Liver (tissue), 9 donors: ENCODE measurements around the gene RGR. TPM values are rescaled to one million over a fixed set of nuclear protein-coding genes. Genes with fewer than 3 reads are reported as not detected.

Experiments used
- DNase-seq: peaks from one replicate; pipeline ENCODE4 v3.0.0-alpha.2; 2017; ENCODE audit warnings: low spot score
- H3K27ac ChIP-seq, 2 donors: one replicate each; pipeline ENCODE4 v1.7.0; 2013; ENCODE audit warnings: inconsistent platforms in 2 of 2, low read length in 2 of 2, control low read depth in 1 of 2, low read depth in 1 of 2, mild to moderate bottlenecking in 1 of 2
- H3K27me3 ChIP-seq, 4 donors: one replicate each; pipeline versions ENCODE4 v1.6.1 to v1.7.0; 2013; ENCODE audit warnings: low read length in 3 of 4, inconsistent platforms in 1 of 4, mild to moderate bottlenecking in 1 of 4, moderate library complexity in 1 of 4; ENCODE audit not compliant: control insufficient read depth in 4 of 4, insufficient read depth in 4 of 4
- H3K36me3 ChIP-seq, 4 donors: one replicate each; pipeline versions ENCODE4 v1.6.1 to v1.7.0; 2013; ENCODE audit warnings: low read length in 3 of 4, mild to moderate bottlenecking in 3 of 4, low read depth in 1 of 4, moderate library complexity in 1 of 4; ENCODE audit not compliant: control insufficient read depth in 4 of 4, insufficient read depth in 3 of 4
- H3K4me1 ChIP-seq, 4 donors: one replicate each; pipeline versions ENCODE4 v1.6.1 to v1.7.0; 2013; ENCODE audit warnings: low read length in 3 of 4, mild to moderate bottlenecking in 3 of 4, moderate library complexity in 1 of 4; ENCODE audit not compliant: control insufficient read depth in 4 of 4, insufficient read depth in 4 of 4
- H3K4me3 ChIP-seq, 3 donors: one replicate each; pipeline versions ENCODE4 v1.6.1 to v1.7.0; 2013; ENCODE audit warnings: low read length in 3 of 3, control low read depth in 1 of 3, low read depth in 1 of 3, mild to moderate bottlenecking in 1 of 3
- H3K9ac ChIP-seq, 2 donors: one replicate each; pipeline ENCODE4 v1.7.0; 2013; ENCODE audit warnings: low read length in 2 of 2, mild to moderate bottlenecking in 2 of 2, moderate library complexity in 2 of 2, control low read depth in 1 of 2, low read depth in 1 of 2
- H3K9me3 ChIP-seq, 4 donors: one replicate each; pipeline versions ENCODE4 v1.6.1 to v1.7.0; 2013; ENCODE audit warnings: low read length in 3 of 4; ENCODE audit not compliant: control insufficient read depth in 4 of 4
- FOXA2 ChIP-seq: IDR thresholded peaks from 2 replicates; pipeline ENCODE4 v1.6.1; 2016; ENCODE audit warnings: antibody characterized with exemption
- NR2F2 ChIP-seq: IDR thresholded peaks from 2 replicates; pipeline ENCODE4 v1.6.1; 2016; ENCODE audit warnings: antibody characterized with exemption
- SP1 ChIP-seq: IDR thresholded peaks from 2 replicates; pipeline ENCODE4 v1.6.1; 2018; ENCODE audit warnings: antibody characterized with exemption, mild to moderate bottlenecking
- TAF1 ChIP-seq: conservative IDR thresholded peaks from 2 replicates; pipeline ENCODE4 v1.6.1; 2016; ENCODE audit warnings: antibody characterized with exemption, mild to moderate bottlenecking
- WGBS: extraction: QIAGEN DNeasy Blood & Tissue Kit; methylation state at CpG from one replicate; pipeline ENCODE4 v1.1.7; 2013; 5-methylcytosine and 5-hydroxymethylcytosine counted together
- polyA plus RNA-seq, 2 donors: library from polyadenylated mRNA; stranded (reverse) in 1 of 2; unstranded in 1 of 2; fragments of 200-250 nt in 1 of 2; fragments of >200 nt in 1 of 2; fragmentation: Nextera tagmentation in 1 of 2; extraction: Ambion mirVana in 1 of 2; gene quantifications; one replicate each; pipeline versions ENCODE4 v1.2.1 to v1.2.3, GENCODE V29; 2013 to 2015
- total RNA-seq, 2 donors: library from RNA; depleted of rRNA; stranded (reverse); fragments of >200 nt; gene quantifications; one replicate each; pipeline ENCODE4 v1.2.3, GENCODE V29; 2014
- TF ChIP-seq, protein P1 (sequence below): IDR thresholded peaks from 2 replicates; pipeline ENCODE4 v1.6.1; 2016; ENCODE audit warnings: antibody characterized with exemption, mild to moderate bottlenecking
- TF ChIP-seq, protein P2 (sequence below): fragments of 150-350 bp; IDR thresholded peaks from 2 replicates; pipeline ENCODE4 v1.5.1; 2017; ENCODE audit warnings: improper control_type of control experiment, low read depth, low read length; ENCODE audit not compliant: missing input control
- TF ChIP-seq, protein P3 (sequence below): IDR thresholded peaks from 2 replicates; pipeline ENCODE4 v1.6.1; 2016; ENCODE audit warnings: antibody characterized with exemption
- donor health status: healthy.
- donor health status: healthy.
- donor health status: healthy.
- donor health status: healthy.
- donor health status: healthy.

The RGR gene
- total and polyA plus RNA-seq, 4 donors, result not detected

DNA sequence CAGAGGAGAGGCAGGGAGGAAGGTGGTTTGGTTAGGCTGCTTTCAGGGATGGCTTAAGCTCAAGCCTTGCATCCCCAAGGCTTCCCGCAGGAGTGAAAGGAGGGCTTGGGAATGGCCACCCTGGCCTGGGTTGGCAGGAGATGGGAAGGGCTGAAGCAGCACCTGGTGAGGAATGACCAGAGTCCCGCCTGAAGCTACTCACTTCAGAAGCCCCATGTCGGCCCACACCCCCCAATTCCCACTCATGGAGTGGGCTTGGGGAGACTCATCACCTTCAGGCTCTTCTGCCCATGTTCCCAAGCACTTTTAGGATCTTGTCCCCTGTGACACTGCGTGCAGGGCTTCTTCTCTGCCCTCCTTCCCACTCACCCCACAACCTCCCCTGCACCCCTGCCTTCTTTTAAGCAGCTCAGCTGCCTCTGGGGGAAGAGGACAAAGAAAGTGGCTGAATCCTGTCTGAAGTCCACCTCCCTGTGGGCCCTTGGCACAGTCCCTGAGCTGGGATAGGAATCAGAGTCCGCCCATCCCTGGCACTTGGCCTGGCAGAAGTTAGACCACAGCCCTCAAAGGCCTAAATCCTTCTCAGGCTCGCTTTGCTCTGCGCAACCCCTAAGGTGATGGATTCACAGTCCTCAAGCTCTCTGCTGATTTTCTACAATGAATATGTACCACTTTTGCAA is 16.5 kb downstream of the RGR start:
- no peaks in the 10 kb centered on the region for H3K27me3 ChIP-seq

DNA sequence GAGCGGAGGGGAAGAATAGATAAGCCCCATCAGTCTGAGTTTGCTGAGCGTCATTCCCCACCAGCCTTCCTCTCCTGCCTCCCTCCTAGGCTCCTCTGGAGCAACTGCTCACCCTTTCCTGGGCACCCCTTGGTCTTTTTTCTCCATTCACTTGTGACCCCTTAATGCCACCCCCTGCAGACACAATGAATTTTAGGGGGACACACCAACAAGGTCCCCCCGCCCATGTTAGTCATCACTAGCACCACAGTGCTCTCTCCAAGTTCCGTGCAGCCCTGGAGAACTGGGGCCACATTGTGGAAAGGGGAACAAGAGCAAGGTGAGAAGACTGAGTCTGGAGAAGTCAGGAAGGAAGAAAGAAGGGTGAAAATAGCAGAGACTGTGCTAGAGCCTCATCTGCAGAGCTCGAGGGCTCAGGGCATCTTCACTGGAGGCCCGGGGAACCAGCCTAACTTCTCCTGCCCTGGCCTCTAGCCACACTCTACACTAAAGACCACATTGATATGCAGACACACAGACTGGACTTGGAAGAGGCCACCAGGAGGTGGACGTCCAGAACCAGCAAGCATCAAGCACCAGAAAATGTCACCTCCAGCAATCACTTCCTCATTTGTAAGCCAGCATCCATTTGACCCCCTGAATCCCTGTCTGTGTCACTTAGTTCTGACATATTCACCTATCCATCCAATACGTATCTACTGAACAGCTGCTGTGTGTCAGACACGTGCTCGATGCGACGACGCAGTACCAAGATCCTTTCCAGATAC is 17.5 kb downstream of the RGR start:
- WGBS, result 78% methylated on average over 13 of the region's 13 CpGs
- DNase-seq, result no peak

More for the DNA sequence above, 16.5 kb downstream of the RGR start:
- DNase-seq, result no peak
- WGBS, result 81% methylated on average over 7 of the region's 7 CpGs
- Histone ChIP-seq H3K4me1 (peaks cover 0 to 3% (median 0%) of the 10 kb centered on the region in 4 donors), H3K27ac (no peak overlapping the region), H3K9me3 (no peaks in the 10 kb centered on the region), H3K4me3 (no peak overlapping the region), H3K9ac (no peak overlapping the region), H3K36me3 (no peaks in the 10 kb centered on the region)
- TF ChIP-seq, protein P1, sequence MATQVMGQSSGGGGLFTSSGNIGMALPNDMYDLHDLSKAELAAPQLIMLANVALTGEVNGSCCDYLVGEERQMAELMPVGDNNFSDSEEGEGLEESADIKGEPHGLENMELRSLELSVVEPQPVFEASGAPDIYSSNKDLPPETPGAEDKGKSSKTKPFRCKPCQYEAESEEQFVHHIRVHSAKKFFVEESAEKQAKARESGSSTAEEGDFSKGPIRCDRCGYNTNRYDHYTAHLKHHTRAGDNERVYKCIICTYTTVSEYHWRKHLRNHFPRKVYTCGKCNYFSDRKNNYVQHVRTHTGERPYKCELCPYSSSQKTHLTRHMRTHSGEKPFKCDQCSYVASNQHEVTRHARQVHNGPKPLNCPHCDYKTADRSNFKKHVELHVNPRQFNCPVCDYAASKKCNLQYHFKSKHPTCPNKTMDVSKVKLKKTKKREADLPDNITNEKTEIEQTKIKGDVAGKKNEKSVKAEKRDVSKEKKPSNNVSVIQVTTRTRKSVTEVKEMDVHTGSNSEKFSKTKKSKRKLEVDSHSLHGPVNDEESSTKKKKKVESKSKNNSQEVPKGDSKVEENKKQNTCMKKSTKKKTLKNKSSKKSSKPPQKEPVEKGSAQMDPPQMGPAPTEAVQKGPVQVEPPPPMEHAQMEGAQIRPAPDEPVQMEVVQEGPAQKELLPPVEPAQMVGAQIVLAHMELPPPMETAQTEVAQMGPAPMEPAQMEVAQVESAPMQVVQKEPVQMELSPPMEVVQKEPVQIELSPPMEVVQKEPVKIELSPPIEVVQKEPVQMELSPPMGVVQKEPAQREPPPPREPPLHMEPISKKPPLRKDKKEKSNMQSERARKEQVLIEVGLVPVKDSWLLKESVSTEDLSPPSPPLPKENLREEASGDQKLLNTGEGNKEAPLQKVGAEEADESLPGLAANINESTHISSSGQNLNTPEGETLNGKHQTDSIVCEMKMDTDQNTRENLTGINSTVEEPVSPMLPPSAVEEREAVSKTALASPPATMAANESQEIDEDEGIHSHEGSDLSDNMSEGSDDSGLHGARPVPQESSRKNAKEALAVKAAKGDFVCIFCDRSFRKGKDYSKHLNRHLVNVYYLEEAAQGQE, result no peak
- TF ChIP-seq TAF1 (no peak), NR2F2 (no peak), FOXA2 (no peak), SP1 (no peak)
- TF ChIP-seq, protein P2, sequence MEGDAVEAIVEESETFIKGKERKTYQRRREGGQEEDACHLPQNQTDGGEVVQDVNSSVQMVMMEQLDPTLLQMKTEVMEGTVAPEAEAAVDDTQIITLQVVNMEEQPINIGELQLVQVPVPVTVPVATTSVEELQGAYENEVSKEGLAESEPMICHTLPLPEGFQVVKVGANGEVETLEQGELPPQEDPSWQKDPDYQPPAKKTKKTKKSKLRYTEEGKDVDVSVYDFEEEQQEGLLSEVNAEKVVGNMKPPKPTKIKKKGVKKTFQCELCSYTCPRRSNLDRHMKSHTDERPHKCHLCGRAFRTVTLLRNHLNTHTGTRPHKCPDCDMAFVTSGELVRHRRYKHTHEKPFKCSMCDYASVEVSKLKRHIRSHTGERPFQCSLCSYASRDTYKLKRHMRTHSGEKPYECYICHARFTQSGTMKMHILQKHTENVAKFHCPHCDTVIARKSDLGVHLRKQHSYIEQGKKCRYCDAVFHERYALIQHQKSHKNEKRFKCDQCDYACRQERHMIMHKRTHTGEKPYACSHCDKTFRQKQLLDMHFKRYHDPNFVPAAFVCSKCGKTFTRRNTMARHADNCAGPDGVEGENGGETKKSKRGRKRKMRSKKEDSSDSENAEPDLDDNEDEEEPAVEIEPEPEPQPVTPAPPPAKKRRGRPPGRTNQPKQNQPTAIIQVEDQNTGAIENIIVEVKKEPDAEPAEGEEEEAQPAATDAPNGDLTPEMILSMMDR, result no peak
- TF ChIP-seq, protein P3, sequence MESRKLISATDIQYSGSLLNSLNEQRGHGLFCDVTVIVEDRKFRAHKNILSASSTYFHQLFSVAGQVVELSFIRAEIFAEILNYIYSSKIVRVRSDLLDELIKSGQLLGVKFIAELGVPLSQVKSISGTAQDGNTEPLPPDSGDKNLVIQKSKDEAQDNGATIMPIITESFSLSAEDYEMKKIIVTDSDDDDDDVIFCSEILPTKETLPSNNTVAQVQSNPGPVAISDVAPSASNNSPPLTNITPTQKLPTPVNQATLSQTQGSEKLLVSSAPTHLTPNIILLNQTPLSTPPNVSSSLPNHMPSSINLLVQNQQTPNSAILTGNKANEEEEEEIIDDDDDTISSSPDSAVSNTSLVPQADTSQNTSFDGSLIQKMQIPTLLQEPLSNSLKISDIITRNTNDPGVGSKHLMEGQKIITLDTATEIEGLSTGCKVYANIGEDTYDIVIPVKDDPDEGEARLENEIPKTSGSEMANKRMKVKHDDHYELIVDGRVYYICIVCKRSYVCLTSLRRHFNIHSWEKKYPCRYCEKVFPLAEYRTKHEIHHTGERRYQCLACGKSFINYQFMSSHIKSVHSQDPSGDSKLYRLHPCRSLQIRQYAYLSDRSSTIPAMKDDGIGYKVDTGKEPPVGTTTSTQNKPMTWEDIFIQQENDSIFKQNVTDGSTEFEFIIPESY, result no peak

More for the DNA sequence above, 17.5 kb downstream of the RGR start:
- TF ChIP-seq, protein P3, result no peak
- no peaks in the 10 kb centered on the region for H3K4me1 ChIP-seq
- H3K9ac ChIP-seq, result no peak overlapping the region
- no peaks in the 10 kb centered on the region for H3K27me3 ChIP-seq
- H3K36me3 ChIP-seq, result no peaks in the 10 kb centered on the region
- no peak overlapping the region for H3K27ac ChIP-seq
- H3K9me3 ChIP-seq, result no peaks in the 10 kb centered on the region
- no peak overlapping the region for H3K4me3 ChIP-seq
